IMR-90 (cell line): ENCODE results near the gene DGKG. TPM values are rescaled to one million over a fixed set of nuclear protein-coding genes. Genes with fewer than 3 reads are reported as not detected.

Source experiments
- ATAC-seq: fragments of 200-7000 bp; cut with Tn5 transposase; 2 replicates; pipeline ENCODE4 v1.9.1; 2020; ENCODE audit warnings: low read depth, mild to moderate bottlenecking, moderate library complexity
- BruUV-seq: library from RNA; stranded (reverse); fragments of 400-500 nt; replicated peaks from 2 replicates; lab custom pipeline; 2021; lab: Mats Ljungman, UMichigan
- CTCF ChIA-PET: fragments of 300-600 bp; formaldehyde crosslinking; extraction: SDS; loops from one replicate; lab custom pipeline; 2021; ENCODE audit warnings: antibody characterized with exemption; lab: Yijun Ruan, JAX
- POLR2A ChIA-PET: fragments of 300-600 bp; sonication (Branson Sonifier 250); formaldehyde crosslinking; loops from one replicate; lab custom pipeline; 2022; ENCODE audit warnings: antibody characterized with exemption; ENCODE audit not compliant: unreplicated experiment; lab: Charles Lee
- DNase-seq: peaks from one replicate; pipeline ENCODE4 v3.0.0; 2013
- H2AFZ ChIP-seq: replicated peaks from 2 replicates; pipeline ENCODE3; 2013; ENCODE audit warnings: low read length, mild to moderate bottlenecking; ENCODE audit not compliant: poor library complexity
- H2AK5ac ChIP-seq: 2 replicates; pipeline ENCODE4 v1.6.1; 2013; ENCODE audit warnings: low read depth, low read length, inconsistent platforms
- H2AK9ac ChIP-seq: replicated peaks from 2 replicates; pipeline ENCODE3; 2013; ENCODE audit warnings: mild to moderate bottlenecking, low read depth, low read length, moderate library complexity; ENCODE audit not compliant: poor library complexity
- H2BK120ac ChIP-seq: 2 replicates; pipeline ENCODE4 v1.6.1; 2013; ENCODE audit warnings: low read depth, low read length, inconsistent platforms
- H2BK15ac ChIP-seq: 3 replicates; pipeline ENCODE4 v1.6.1; 2013; ENCODE audit warnings: low read depth, low read length, inconsistent platforms
- H2BK20ac ChIP-seq: 2 replicates; pipeline ENCODE4 v1.6.1; 2013; ENCODE audit warnings: low read depth, mild to moderate bottlenecking, inconsistent platforms, low read length, moderate library complexity
- H2BK5ac ChIP-seq: 2 replicates; pipeline ENCODE4 v1.6.1; 2013; ENCODE audit warnings: mild to moderate bottlenecking, low read depth, low read length, inconsistent platforms; ENCODE audit not compliant: poor library complexity, severe bottlenecking
- H3K14ac ChIP-seq: replicated peaks from 2 replicates; pipeline ENCODE4 v1.6.1; 2013; ENCODE audit warnings: low read depth, low read length, inconsistent platforms
- H3K18ac ChIP-seq: 2 replicates; pipeline ENCODE4 v1.6.1; 2013; ENCODE audit warnings: low read depth, low read length, control low read depth
- H3K23ac ChIP-seq: 2 replicates; pipeline ENCODE4 v1.6.1; 2013; ENCODE audit warnings: low read depth, low read length, inconsistent platforms
- H3K27ac ChIP-seq: 2 replicates; pipeline ENCODE4 v1.5.1; 2013; ENCODE audit warnings: mild to moderate bottlenecking, control low read depth, low read length; ENCODE audit not compliant: insufficient read depth
- H3K27me3 ChIP-seq: 2 replicates; pipeline ENCODE4 v1.6.1; 2013; ENCODE audit warnings: low read length; ENCODE audit not compliant: control insufficient read depth, insufficient read depth
- H3K36me3 ChIP-seq: 2 replicates; pipeline ENCODE4 v1.6.1; 2013; ENCODE audit warnings: low read length, mixed read lengths; ENCODE audit not compliant: control insufficient read depth, insufficient read depth
- H3K4ac ChIP-seq: 2 replicates; pipeline ENCODE4 v1.6.1; 2013; ENCODE audit warnings: low read depth, low read length, inconsistent platforms
- H3K4me1 ChIP-seq: 2 replicates; pipeline ENCODE4 v1.6.1; 2013; ENCODE audit warnings: low read length, mixed read lengths; ENCODE audit not compliant: control insufficient read depth, insufficient read depth
- H3K4me2 ChIP-seq: 2 replicates; pipeline ENCODE4 v1.6.1; 2013; ENCODE audit warnings: low read depth, mild to moderate bottlenecking, control low read depth, low read length, moderate library complexity
- H3K4me3 ChIP-seq: 2 replicates; pipeline ENCODE4 v1.5.1; 2013; ENCODE audit warnings: low read depth, mild to moderate bottlenecking, control low read depth, low read length, moderate library complexity; ENCODE audit not compliant: insufficient read depth
- H3K56ac ChIP-seq: 2 replicates; pipeline ENCODE4 v1.6.1; 2013; ENCODE audit warnings: low read length, inconsistent platforms; ENCODE audit not compliant: insufficient read depth; ENCODE audit errors: extremely low read depth
- H3K79me1 ChIP-seq, 2 experiments: 2 replicates each; pipeline ENCODE4 v1.6.1; 2013; ENCODE audit warnings: low read length in 2 of 2, inconsistent platforms in 1 of 2, low read depth in 1 of 2
- H3K9ac ChIP-seq: 2 replicates; pipeline ENCODE4 v1.6.1; 2013; ENCODE audit warnings: low read depth, low read length, control low read depth
- H3K9me1 ChIP-seq: 2 replicates; pipeline ENCODE4 v1.6.1; 2013; ENCODE audit warnings: low read length, inconsistent platforms; ENCODE audit not compliant: insufficient read depth
- H3K9me3 ChIP-seq: 2 replicates; pipeline ENCODE4 v1.6.1; 2013; ENCODE audit warnings: low read length; ENCODE audit not compliant: control insufficient read depth, insufficient read depth
- H4K20me1 ChIP-seq: 2 replicates; pipeline ENCODE4 v1.6.1; 2013; ENCODE audit warnings: low read length, inconsistent platforms; ENCODE audit not compliant: insufficient read depth
- H4K5ac ChIP-seq: 2 replicates; pipeline ENCODE4 v1.6.1; 2013; ENCODE audit warnings: mild to moderate bottlenecking, low read depth, low read length, control low read depth
- H4K8ac ChIP-seq, 2 experiments: 2 replicates each; pipeline ENCODE4 v1.6.1; 2013; ENCODE audit warnings: low read depth in 2 of 2, low read length in 2 of 2, control low read depth in 1 of 2, inconsistent platforms in 1 of 2
- H4K91ac ChIP-seq: 2 replicates; pipeline ENCODE4 v1.6.1; 2013; ENCODE audit warnings: low read depth, low read length, inconsistent platforms; ENCODE audit not compliant: insufficient read depth
- BHLHE40 ChIP-seq: fragments of 150-350 bp; IDR thresholded peaks from 2 replicates; pipeline ENCODE4 v1.6.1; 2016; ENCODE audit warnings: mild to moderate bottlenecking, low read depth, low read length
- CEBPB ChIP-seq: IDR thresholded peaks from 2 replicates; pipeline ENCODE4 v1.6.1; 2012; ENCODE audit warnings: low read depth, low read length, improper control_type of control experiment
- CHD1 ChIP-seq: IDR thresholded peaks from 2 replicates; pipeline ENCODE4 v1.6.1; 2012; ENCODE audit warnings: low read depth, low read length, improper control_type of control experiment
- CTCF ChIP-seq: conservative IDR thresholded peaks from 2 replicates; pipeline ENCODE4 v1.5.1; 2012; ENCODE audit warnings: mild to moderate bottlenecking, low read depth, low read length, improper control_type of control experiment
- FOS ChIP-seq: fragments of 150-350 bp; IDR thresholded peaks from 2 replicates; pipeline ENCODE4 v1.6.1; 2016; ENCODE audit warnings: low read depth, low read length
- MAFK ChIP-seq: IDR thresholded peaks from 2 replicates; pipeline ENCODE4 v1.6.1; 2012; ENCODE audit warnings: low read depth, low read length, improper control_type of control experiment
- MAZ ChIP-seq: IDR thresholded peaks from 2 replicates; pipeline ENCODE4 v1.6.1; 2012; ENCODE audit warnings: low read depth, mild to moderate bottlenecking, low read length, improper control_type of control experiment, moderate library complexity, borderline replicate concordance
- MXI1 ChIP-seq: IDR thresholded peaks from 2 replicates; pipeline ENCODE4 v1.6.1; 2012; ENCODE audit warnings: low read depth, mild to moderate bottlenecking, low read length, moderate library complexity, borderline replicate concordance
- NFE2L2 ChIP-seq: fragments of 150-350 bp; IDR thresholded peaks from 2 replicates; pipeline ENCODE4 v1.6.1; 2016; ENCODE audit warnings: low read depth, mild to moderate bottlenecking, low read length
- POLR2A ChIP-seq: IDR thresholded peaks from 2 replicates; pipeline ENCODE4 v1.6.1; 2012; ENCODE audit warnings: mild to moderate bottlenecking, low read depth, low read length
- RAD21 ChIP-seq: IDR thresholded peaks from 2 replicates; pipeline ENCODE4 v1.6.1; 2012; ENCODE audit warnings: low read length, improper control_type of control experiment
- RCOR1 ChIP-seq: IDR thresholded peaks from 2 replicates; pipeline ENCODE4 v1.6.1; 2012; ENCODE audit warnings: mild to moderate bottlenecking, low read length, improper control_type of control experiment; ENCODE audit not compliant: insufficient replicate concordance
- RFX5 ChIP-seq: IDR thresholded peaks from 2 replicates; pipeline ENCODE4 v1.8.0; 2012; ENCODE audit warnings: low read depth, mild to moderate bottlenecking, low read length, moderate library complexity
- SMC3 ChIP-seq: fragments of 150-350 bp; IDR thresholded peaks from 2 replicates; pipeline ENCODE4 v1.6.1; 2016; ENCODE audit warnings: low read depth, mild to moderate bottlenecking, antibody characterized with exemption, low read length, moderate library complexity
- USF2 ChIP-seq: fragments of 150-350 bp; IDR thresholded peaks from 2 replicates; pipeline ENCODE4 v1.6.1; 2017; ENCODE audit warnings: mild to moderate bottlenecking, antibody characterized with exemption, low read length, low read depth
- WGBS, 2 experiments: methylation state at CpG; one replicate each; pipeline versions ENCODE4 v1.1.5 to v1.1.7; 2013; ENCODE audit warnings: missing lambda C conversion rate in 2 of 2; ENCODE audit not compliant: insufficient read length in 1 of 2; ENCODE audit errors: extremely low coverage in 2 of 2; 5-methylcytosine and 5-hydroxymethylcytosine counted together
- dilution Hi-C: fragments of 300-500 bp; cut with HindIII; formaldehyde crosslinking; loops from one replicate; pipeline ENCODE4 v1.14.3; 2018; ENCODE audit warnings: low sequenced_read_pairs; ENCODE audit not compliant: unreplicated experiment
- in situ Hi-C: fragments of 300-500 bp; cut with MboI; formaldehyde crosslinking; loops from 3 replicates; pipeline ENCODE4 v1.14.3; 2019; ENCODE audit warnings: low sequenced_read_pairs, inconsistent platforms, mixed read lengths
- intact Hi-C: fragments of 100-400 bp; cut with micrococcal nuclease; formaldehyde crosslinking; loops from 2 replicates; pipeline ENCODE4 v1.10.0; 2022
- polyA plus RNA-seq, 3 experiments: library from polyadenylated mRNA; depleted of rRNA; stranded (reverse); fragments of >200 nt; gene quantifications; 2 replicates each; pipeline ENCODE4 v1.2.3, GENCODE V29; 2012; ENCODE audit warnings: low replicate concordance in 1 of 3
- total RNA-seq: library from RNA; depleted of rRNA; stranded (reverse); fragments of >200 nt; gene quantifications from 2 replicates; pipeline ENCODE4 v1.2.3, GENCODE V29; 2012
- TF ChIP-seq, protein P1 (sequence below): fragments of 150-350 bp; IDR thresholded peaks from 2 replicates; pipeline ENCODE4 v1.6.1; 2016; ENCODE audit warnings: low read depth, mild to moderate bottlenecking, low read length, moderate library complexity, borderline replicate concordance

Gene DGKG
- total and polyA plus RNA-seq, 2 of the 4 experiments (the other 2 are of a cell fraction): 1.2 to 4.1 TPM

DNA sequence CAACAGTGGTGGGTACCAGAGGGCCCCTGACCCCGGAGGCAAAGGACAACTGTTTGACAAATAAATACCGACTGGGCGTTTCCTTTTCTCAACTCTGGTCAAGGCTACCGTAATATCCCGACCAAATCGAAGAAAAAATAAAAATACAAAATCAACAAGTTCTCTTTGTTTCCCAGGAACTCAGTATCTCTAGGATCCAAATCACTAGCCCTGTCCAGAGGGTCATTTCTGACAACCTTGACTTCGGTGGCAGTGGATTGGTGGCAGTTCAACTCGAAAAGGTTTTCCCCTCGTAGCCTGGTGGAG lies 456 bp upstream of the DGKG start:
- Histone ChIP-seq H3K14ac (no peak overlapping the region), H3K4ac (no peak overlapping the region), H2BK20ac (no peak overlapping the region), H2AK5ac (no peak overlapping the region), H3K27ac (no peak overlapping the region), H3K9me1 (no peaks in the 10 kb centered on the region), H3K36me3 (no peaks in the 10 kb centered on the region), H3K23ac (no peak overlapping the region), H4K5ac (no peak overlapping the region), H3K4me1 (peaks cover 2% of the 10 kb centered on the region; the same call in 1 of the 2 replicates), H3K9ac (no peak overlapping the region), H3K27me3 (peaks cover 76% of the 10 kb centered on the region), H2BK15ac (no peak overlapping the region), H4K91ac (no peak overlapping the region), H3K56ac (no peak overlapping the region), H4K20me1 (no peaks in the 10 kb centered on the region), H3K4me3 (no peak overlapping the region), H3K18ac (no peak overlapping the region), H2AFZ (no peak overlapping the region), H3K4me2 (peak overlapping the region; percentile 41; the same call in 1 of the 2 replicates), H2BK5ac (no peak overlapping the region), H2BK120ac (no peak overlapping the region), H4K8ac (no peak overlapping the region), H3K79me1 (no peaks in the 10 kb centered on the region), H2AK9ac (no peak overlapping the region), H3K9me3 (0 out of 2 replicates have a peak, but pooled peaks cover 2% of the 10 kb centered on the region)
- in situ Hi-C loops: no loop called here
- dilution Hi-C loops: no loop called here
- ChIA-PET CTCF (no interaction called here), POLR2A (no interaction called here)
- no peak for ATAC-seq
- BruUV-seq: no TSS peak
- intact Hi-C loops: no loop called here
- no peak for DNase-seq
- no CpG with 5 or more reads among the region's 9 CpGs for WGBS, 2 experiments
- TF ChIP-seq MAFK (no peak), CTCF (no peak), RFX5 (no peak), BHLHE40 (no peak), USF2 (no peak), RCOR1 (no peak), CHD1 (no peak), SMC3 (no peak), RAD21 (no peak), CEBPB (no peak), POLR2A (no peak), NFE2L2 (no peak), MAZ (no peak), FOS (no peak), MXI1 (no peak)
- TF ChIP-seq, protein P1, sequence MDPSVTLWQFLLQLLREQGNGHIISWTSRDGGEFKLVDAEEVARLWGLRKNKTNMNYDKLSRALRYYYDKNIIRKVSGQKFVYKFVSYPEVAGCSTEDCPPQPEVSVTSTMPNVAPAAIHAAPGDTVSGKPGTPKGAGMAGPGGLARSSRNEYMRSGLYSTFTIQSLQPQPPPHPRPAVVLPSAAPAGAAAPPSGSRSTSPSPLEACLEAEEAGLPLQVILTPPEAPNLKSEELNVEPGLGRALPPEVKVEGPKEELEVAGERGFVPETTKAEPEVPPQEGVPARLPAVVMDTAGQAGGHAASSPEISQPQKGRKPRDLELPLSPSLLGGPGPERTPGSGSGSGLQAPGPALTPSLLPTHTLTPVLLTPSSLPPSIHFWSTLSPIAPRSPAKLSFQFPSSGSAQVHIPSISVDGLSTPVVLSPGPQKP: no peak
